Measurements from ENCODE around the gene MT1G.
"Not testable (repeated sequence)": the region's sequence is repeated elsewhere in the genome, so short reads cannot be mapped to it uniquely, and the experiment has no call there.

DNA sequence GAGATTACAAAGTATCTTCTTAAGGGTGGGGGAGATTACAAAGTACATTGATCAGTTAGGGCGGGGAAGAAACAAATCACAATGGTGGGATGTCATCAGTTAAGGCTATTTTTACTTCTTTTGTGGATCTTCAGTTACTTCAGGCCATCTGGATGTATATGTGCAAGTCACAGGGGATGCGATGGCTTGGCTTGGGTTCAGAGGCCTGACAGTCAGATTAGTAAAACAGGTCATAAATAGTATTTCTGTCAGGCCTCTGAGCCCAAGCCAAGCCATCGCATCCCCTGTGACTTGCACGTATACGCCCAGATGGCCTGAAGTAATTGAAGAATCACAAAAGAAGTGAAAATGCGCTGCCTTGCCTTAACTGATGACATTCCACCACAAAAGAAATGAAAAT, 6.7 kb upstream of the MT1G start:
- TF ChIP-seq, protein P1, sequence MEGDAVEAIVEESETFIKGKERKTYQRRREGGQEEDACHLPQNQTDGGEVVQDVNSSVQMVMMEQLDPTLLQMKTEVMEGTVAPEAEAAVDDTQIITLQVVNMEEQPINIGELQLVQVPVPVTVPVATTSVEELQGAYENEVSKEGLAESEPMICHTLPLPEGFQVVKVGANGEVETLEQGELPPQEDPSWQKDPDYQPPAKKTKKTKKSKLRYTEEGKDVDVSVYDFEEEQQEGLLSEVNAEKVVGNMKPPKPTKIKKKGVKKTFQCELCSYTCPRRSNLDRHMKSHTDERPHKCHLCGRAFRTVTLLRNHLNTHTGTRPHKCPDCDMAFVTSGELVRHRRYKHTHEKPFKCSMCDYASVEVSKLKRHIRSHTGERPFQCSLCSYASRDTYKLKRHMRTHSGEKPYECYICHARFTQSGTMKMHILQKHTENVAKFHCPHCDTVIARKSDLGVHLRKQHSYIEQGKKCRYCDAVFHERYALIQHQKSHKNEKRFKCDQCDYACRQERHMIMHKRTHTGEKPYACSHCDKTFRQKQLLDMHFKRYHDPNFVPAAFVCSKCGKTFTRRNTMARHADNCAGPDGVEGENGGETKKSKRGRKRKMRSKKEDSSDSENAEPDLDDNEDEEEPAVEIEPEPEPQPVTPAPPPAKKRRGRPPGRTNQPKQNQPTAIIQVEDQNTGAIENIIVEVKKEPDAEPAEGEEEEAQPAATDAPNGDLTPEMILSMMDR (IDR thresholded peaks at IDR 0.05; ENCODE audit: low read length): not testable (repeated sequence)
- not testable (repeated sequence) for TF ChIP-seq EZH2 (IDR thresholded peaks at IDR 0.05; ENCODE audit: borderline replicate concordance, low read length)

Data from OCI-LY1 (cell line).